PFSK-1 (cell line): ENCODE measurements around the gene TMPRSS11E. TPM values are rescaled to one million over a fixed set of nuclear protein-coding genes. Genes with fewer than 3 reads are reported as not detected.

Experiments
- FOXP2 ChIP-seq: optimal IDR thresholded peaks from 2 replicates; pipeline ENCODE3; 2011; ENCODE audit warnings: borderline replicate concordance, control low read depth, inconsistent platforms; ENCODE audit not compliant: insufficient read depth; ENCODE audit errors: extremely low read length, extremely low read depth
- POLR2AphosphoS5 ChIP-seq: IDR thresholded peaks from 2 replicates; pipeline ENCODE4 v1.6.1; 2012; ENCODE audit warnings: low read depth, mild to moderate bottlenecking, control low read depth, low read length, moderate library complexity
- SIN3A ChIP-seq: IDR thresholded peaks from 2 replicates; pipeline ENCODE4 v1.6.1; 2012; ENCODE audit warnings: mild to moderate bottlenecking, low read length, moderate library complexity, borderline replicate concordance; ENCODE audit not compliant: insufficient read depth
- TAF1 ChIP-seq: IDR thresholded peaks from 2 replicates; pipeline ENCODE4 v1.6.1; 2012; ENCODE audit warnings: low read length, control low read depth, borderline replicate concordance; ENCODE audit not compliant: insufficient read depth
- polyA plus RNA-seq: library from polyadenylated mRNA; unstranded; fragments of >200 nt; gene quantifications from one replicate; pipeline ENCODE4 v1.2.1, GENCODE V29; 2012; ENCODE audit warnings: low read depth, missing spikeins; ENCODE audit not compliant: insufficient read length
- TF ChIP-seq, protein P1 (sequence below), 2 experiments: IDR thresholded peaks; 2 replicates each; pipeline versions ENCODE4 v1.6.1 to v1.8.0; 2011 to 2012; ENCODE audit warnings: low read depth in 2 of 2, low read length in 2 of 2, control low read depth in 1 of 2, inconsistent platforms in 1 of 2, mild to moderate bottlenecking in 1 of 2, moderate library complexity in 1 of 2; ENCODE audit not compliant: insufficient read depth in 1 of 2

TMPRSS11E gene
- polyA plus RNA-seq = not detected

DNA sequence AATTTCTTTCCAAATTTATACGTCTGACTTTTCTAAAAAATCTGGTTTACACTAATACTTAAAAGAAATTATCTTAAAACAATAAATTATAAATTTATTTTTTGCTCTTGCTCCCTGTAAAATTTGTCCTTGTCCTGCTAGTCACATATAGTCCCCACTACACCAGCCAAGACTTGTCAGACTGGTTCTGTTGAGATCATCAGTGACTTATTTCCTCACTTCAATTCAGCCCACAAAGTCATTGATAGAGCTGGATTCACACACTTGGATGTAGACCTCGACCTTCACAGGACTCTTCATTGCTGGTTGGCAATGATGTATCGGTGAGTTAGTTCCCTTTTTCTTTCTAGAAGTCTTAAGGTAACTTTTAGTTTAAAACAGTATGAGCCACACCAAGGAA, at the start of gene TMPRSS11E:
TSS of gene TMPRSS11E (plus strand) at position 263 of the 400 bp plus-strand sequence. CDS start at position 313, 50 bp downstream.
- TF ChIP-seq, protein P1, sequence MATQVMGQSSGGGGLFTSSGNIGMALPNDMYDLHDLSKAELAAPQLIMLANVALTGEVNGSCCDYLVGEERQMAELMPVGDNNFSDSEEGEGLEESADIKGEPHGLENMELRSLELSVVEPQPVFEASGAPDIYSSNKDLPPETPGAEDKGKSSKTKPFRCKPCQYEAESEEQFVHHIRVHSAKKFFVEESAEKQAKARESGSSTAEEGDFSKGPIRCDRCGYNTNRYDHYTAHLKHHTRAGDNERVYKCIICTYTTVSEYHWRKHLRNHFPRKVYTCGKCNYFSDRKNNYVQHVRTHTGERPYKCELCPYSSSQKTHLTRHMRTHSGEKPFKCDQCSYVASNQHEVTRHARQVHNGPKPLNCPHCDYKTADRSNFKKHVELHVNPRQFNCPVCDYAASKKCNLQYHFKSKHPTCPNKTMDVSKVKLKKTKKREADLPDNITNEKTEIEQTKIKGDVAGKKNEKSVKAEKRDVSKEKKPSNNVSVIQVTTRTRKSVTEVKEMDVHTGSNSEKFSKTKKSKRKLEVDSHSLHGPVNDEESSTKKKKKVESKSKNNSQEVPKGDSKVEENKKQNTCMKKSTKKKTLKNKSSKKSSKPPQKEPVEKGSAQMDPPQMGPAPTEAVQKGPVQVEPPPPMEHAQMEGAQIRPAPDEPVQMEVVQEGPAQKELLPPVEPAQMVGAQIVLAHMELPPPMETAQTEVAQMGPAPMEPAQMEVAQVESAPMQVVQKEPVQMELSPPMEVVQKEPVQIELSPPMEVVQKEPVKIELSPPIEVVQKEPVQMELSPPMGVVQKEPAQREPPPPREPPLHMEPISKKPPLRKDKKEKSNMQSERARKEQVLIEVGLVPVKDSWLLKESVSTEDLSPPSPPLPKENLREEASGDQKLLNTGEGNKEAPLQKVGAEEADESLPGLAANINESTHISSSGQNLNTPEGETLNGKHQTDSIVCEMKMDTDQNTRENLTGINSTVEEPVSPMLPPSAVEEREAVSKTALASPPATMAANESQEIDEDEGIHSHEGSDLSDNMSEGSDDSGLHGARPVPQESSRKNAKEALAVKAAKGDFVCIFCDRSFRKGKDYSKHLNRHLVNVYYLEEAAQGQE (IDR thresholded peaks at IDR 0.05; ENCODE audit: insufficient read depth in 1 of 2, low read depth in 2 of 2, low read length in 2 of 2) = no peak
- TF ChIP-seq TAF1 (no peak), SIN3A (no peak), POLR2AphosphoS5 (no peak), FOXP2 (no peak)

DNA sequence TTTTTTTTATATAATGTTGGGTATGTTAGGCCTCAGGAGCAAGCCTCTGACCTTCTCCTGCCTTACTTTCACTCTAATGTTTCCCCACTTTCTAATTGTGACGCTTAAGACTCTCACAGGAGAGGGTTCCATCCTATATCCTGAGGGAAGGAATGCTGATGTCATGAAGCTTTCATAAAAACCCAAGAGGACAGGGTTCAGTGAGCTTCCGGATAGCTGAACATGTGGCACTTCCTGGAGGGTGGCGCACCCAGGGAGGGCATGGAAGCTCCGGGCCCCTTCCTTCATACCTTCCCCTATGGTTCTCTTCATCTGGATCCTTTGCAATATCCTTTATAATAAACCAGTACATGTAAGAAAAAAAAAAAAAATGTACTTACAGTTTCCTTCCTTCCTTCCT, 48.0 kb upstream of the TMPRSS11E start:
- TF ChIP-seq, protein P1 (IDR thresholded peaks at IDR 0.05; ENCODE audit: insufficient read depth in 1 of 2, low read depth in 2 of 2, low read length in 2 of 2) = no peak
- TF ChIP-seq FOXP2 (no peak), TAF1 (no peak), POLR2AphosphoS5 (no peak), SIN3A (no peak)

GRCh38 chr4:68401231-68401630, 46.0 kb upstream of the TMPRSS11E start:
- TF ChIP-seq, protein P1 (IDR thresholded peaks at IDR 0.05; ENCODE audit: insufficient read depth in 1 of 2, low read depth in 2 of 2, low read length in 2 of 2) = no peak
- TF ChIP-seq TAF1 = no peak
- no peak for TF ChIP-seq FOXP2
- no peak for TF ChIP-seq SIN3A
- no peak for TF ChIP-seq POLR2AphosphoS5

- TF ChIP-seq, protein P1 (IDR thresholded peaks at IDR 0.05; ENCODE audit: insufficient read depth in 1 of 2, low read depth in 2 of 2, low read length in 2 of 2) = no peak
- TF ChIP-seq FOXP2 (no peak), TAF1 (no peak), POLR2AphosphoS5 (no peak), SIN3A (no peak)
Measured at GRCh38 chr4:68404153-68404552, 43.1 kb upstream of the TMPRSS11E start.

DNA sequence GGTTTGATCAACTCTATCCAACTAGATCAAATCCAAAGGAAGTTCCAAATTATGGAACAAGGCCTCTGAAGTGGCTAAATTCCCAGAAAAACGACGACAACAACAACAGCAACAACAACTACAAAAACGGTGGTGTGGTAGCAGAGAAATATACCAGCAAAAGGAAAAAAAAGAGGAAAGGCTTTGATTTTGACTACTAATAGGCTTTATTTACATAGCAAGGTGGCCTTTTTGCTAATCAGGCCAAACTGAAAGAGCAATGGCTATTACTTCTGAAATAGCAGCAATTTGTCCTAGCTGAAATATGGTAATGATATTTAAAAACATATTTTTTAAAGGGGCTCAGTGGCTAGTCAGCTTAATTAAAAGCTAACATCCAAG, 40.8 kb upstream of the TMPRSS11E start:
- TF ChIP-seq TAF1 = no peak
- TF ChIP-seq SIN3A = no peak
- TF ChIP-seq, protein P1 (IDR thresholded peaks at IDR 0.05; ENCODE audit: insufficient read depth in 1 of 2, low read depth in 2 of 2, low read length in 2 of 2) = no peak
- no peak for TF ChIP-seq POLR2AphosphoS5
- TF ChIP-seq FOXP2 = no peak
